PC-3 (cell line): ENCODE measurements around the gene CERS6. TPM values are rescaled to one million over a fixed set of nuclear protein-coding genes. Genes with fewer than 3 reads are reported as not detected.

Source experiments
- ATAC-seq: fragments of 200-7000 bp; cut with Tn5 transposase; 2 replicates; pipeline ENCODE4 v1.9.1; 2020; ENCODE audit warnings: mild to moderate bottlenecking, moderate library complexity
- BruUV-seq: library from RNA; stranded (reverse); fragments of 400-500 nt; replicated peaks from 2 replicates; lab custom pipeline; 2021; lab: Mats Ljungman, UMichigan
- CTCF ChIA-PET: fragments of 300-600 bp; sonication (Branson Sonifier 250); formaldehyde crosslinking; loops from one replicate; lab custom pipeline; 2022; ENCODE audit warnings: antibody characterized with exemption; lab: Charles Lee
- POLR2A ChIA-PET: fragments of 300-600 bp; sonication (Branson Sonifier 250); formaldehyde crosslinking; loops from one replicate; lab custom pipeline; 2022; ENCODE audit warnings: antibody characterized with exemption; ENCODE audit not compliant: unreplicated experiment; lab: Charles Lee
- DNase-seq: peaks from one replicate; pipeline ENCODE4 v3.0.0-alpha.2; 2015
- H2AFZ ChIP-seq: fragments of 300-600 bp; sonication (generic); 2 replicates; pipeline ENCODE4 v1.6.0; 2016; ENCODE audit warnings: antibody characterized with exemption, low read length
- H3F3A ChIP-seq: fragments of 300-600 bp; sonication (generic); one replicate; pipeline ENCODE4 v1.6.0; 2017; ENCODE audit warnings: antibody characterized with exemption, low read length, control low read depth, mild to moderate bottlenecking; ENCODE audit not compliant: unreplicated experiment
- H3K27ac ChIP-seq: fragments of 300-600 bp; sonication (generic); 2 replicates; pipeline ENCODE4 v1.5.1; 2016; ENCODE audit warnings: mild to moderate bottlenecking, low read length
- H3K27me3 ChIP-seq: fragments of 300-600 bp; sonication (generic); 2 replicates; pipeline ENCODE4 v1.6.1; 2016; ENCODE audit warnings: low read length, mixed read lengths
- H3K36me3 ChIP-seq: fragments of 300-600 bp; sonication (generic); 2 replicates; pipeline ENCODE4 v1.6.1; 2016; ENCODE audit warnings: low read depth, mixed run types, low read length, mixed read lengths
- H3K4me1 ChIP-seq: fragments of 300-600 bp; sonication (generic); 2 replicates; pipeline ENCODE4 v1.5.1; 2016; ENCODE audit warnings: low read length; ENCODE audit not compliant: insufficient read depth
- H3K4me2 ChIP-seq: fragments of 300-600 bp; sonication (generic); 2 replicates; pipeline ENCODE4 v1.6.0; 2016; ENCODE audit warnings: low read length
- H3K4me3 ChIP-seq: fragments of 300-600 bp; sonication (generic); 2 replicates; pipeline ENCODE4 v1.5.1; 2016; ENCODE audit warnings: mild to moderate bottlenecking, low read length, mixed read lengths
- H3K79me2 ChIP-seq: fragments of 300-600 bp; sonication (generic); 2 replicates; pipeline ENCODE4 v1.6.1; 2017; ENCODE audit warnings: low read length, mixed read lengths
- H3K9ac ChIP-seq: fragments of 300-600 bp; sonication (generic); 2 replicates; pipeline ENCODE4 v1.6.0; 2016; ENCODE audit warnings: mild to moderate bottlenecking, low read length
- H3K9me2 ChIP-seq: fragments of 300-600 bp; sonication (generic); replicated peaks from 2 replicates; pipeline ENCODE4 v1.6.1; 2016; ENCODE audit warnings: mixed run types, low read length, mixed read lengths
- H3K9me3 ChIP-seq: fragments of 300-600 bp; sonication (generic); 2 replicates; pipeline ENCODE4 v1.6.1; 2016; ENCODE audit warnings: low read length, mixed read lengths
- H4K20me1 ChIP-seq: fragments of 300-600 bp; sonication (generic); 2 replicates; pipeline ENCODE4 v1.6.1; 2016; ENCODE audit warnings: low read length, mixed read lengths
- CTCF ChIP-seq: fragments of 300-600 bp; sonication (generic); conservative IDR thresholded peaks from 2 replicates; pipeline ENCODE4 v1.5.1; 2017; ENCODE audit warnings: antibody characterized with exemption, low read depth, mild to moderate bottlenecking, low read length
- EZH2 ChIP-seq: fragments of 300-600 bp; sonication (generic); IDR thresholded peaks from one replicate; pipeline ENCODE4 v1.6.1; 2017; ENCODE audit warnings: antibody characterized with exemption, mild to moderate bottlenecking, low read length; ENCODE audit not compliant: unreplicated experiment
- EZH2phosphoT487 ChIP-seq: fragments of 300-600 bp; sonication (generic); IDR thresholded peaks from 2 replicates; pipeline ENCODE4 v1.6.1; 2018; ENCODE audit warnings: mild to moderate bottlenecking, antibody characterized with exemption, low read length, borderline replicate concordance
- intact Hi-C: fragments of 100-400 bp; cut with micrococcal nuclease; formaldehyde crosslinking; loops from 2 replicates; pipeline ENCODE4 v1.9.0; 2023
- total RNA-seq: library from RNA; depleted of rRNA; stranded (reverse); fragments of >200 nt; gene quantifications from 2 replicates; pipeline ENCODE4 v1.2.3, GENCODE V29; 2014

Gene CERS6
- total RNA-seq, 1 experiment from 2014 or later = 24.2 TPM

GRCh38 chr2:168469281-168469988, 13.4 kb downstream of the CERS6 start:
- CTCF ChIA-PET = no interaction called here
- TF ChIP-seq EZH2 = no peak
- TF ChIP-seq EZH2phosphoT487 = no peak
- no peak for TF ChIP-seq CTCF
- peaks cover 47% of the 10 kb centered on the region for H3K79me2 ChIP-seq

GRCh38 chr2:168470320-168471162, 14.5 kb downstream of the CERS6 start:
- H3K36me3 ChIP-seq = no peaks in the 10 kb centered on the region
- no peak overlapping the region for H3K4me2 ChIP-seq
- BruUV-seq = no TSS peak
- POLR2A ChIA-PET = no interaction called here
- no peak overlapping the region for H3K9ac ChIP-seq
- no peak overlapping the region for H3K27ac ChIP-seq
- ATAC-seq (no peak), DNase-seq (no peak)
- peaks cover 36% of the 10 kb centered on the region for H3K79me2 ChIP-seq
- no peaks in the 10 kb centered on the region for H3K9me2 ChIP-seq
- H3K9me3 ChIP-seq = no peaks in the 10 kb centered on the region
- no peaks in the 10 kb centered on the region for H3F3A ChIP-seq
- no peaks in the 10 kb centered on the region for H3K27me3 ChIP-seq
- H2AFZ ChIP-seq = no peak overlapping the region
- CTCF ChIA-PET = no interaction called here
- intact Hi-C loops = no loop called here
- TF ChIP-seq EZH2phosphoT487 = no peak
- TF ChIP-seq CTCF = no peak
- TF ChIP-seq EZH2 = no peak
- no peak overlapping the region for H3K4me3 ChIP-seq
- H4K20me1 ChIP-seq = peaks cover 4% of the 10 kb centered on the region; the same call in 1 of the 2 replicates
- H3K4me1 ChIP-seq = peaks cover 22% of the 10 kb centered on the region

More at GRCh38 chr2:168469281-168469988, 13.4 kb downstream of the CERS6 start:
- Histone ChIP-seq H3K9me2 (no peaks in the 10 kb centered on the region), H3F3A (no peaks in the 10 kb centered on the region), H3K4me2 (no peak overlapping the region), H3K9ac (no peak overlapping the region), H4K20me1 (peaks cover 4% of the 10 kb centered on the region; the same call in 1 of the 2 replicates), H3K27ac (no peak overlapping the region), H2AFZ (no peak overlapping the region), H3K9me3 (no peaks in the 10 kb centered on the region), H3K36me3 (no peaks in the 10 kb centered on the region), H3K27me3 (no peaks in the 10 kb centered on the region), H3K4me3 (no peak overlapping the region), H3K4me1 (peaks cover 26% of the 10 kb centered on the region)
- no TSS peak for BruUV-seq
- ATAC-seq (no peak), DNase-seq (no peak)
- intact Hi-C loops = no loop called here
- POLR2A ChIA-PET = no interaction called here
